HG03565 (cell line): ENCODE measurements around the gene FHIT.

Experiments used
- ATAC-seq: cut with Tn5 transposase; IDR thresholded peaks from one replicate; pipeline ENCODE4 v1.9.1; 2021; ENCODE audit warnings: mild to moderate bottlenecking, moderate library complexity; ENCODE audit not compliant: unreplicated experiment

FHIT gene

GRCh38 chr3:59731943-59732342 lies 1519.3 kb downstream of the FHIT start:
- no peak for ATAC-seq

DNA sequence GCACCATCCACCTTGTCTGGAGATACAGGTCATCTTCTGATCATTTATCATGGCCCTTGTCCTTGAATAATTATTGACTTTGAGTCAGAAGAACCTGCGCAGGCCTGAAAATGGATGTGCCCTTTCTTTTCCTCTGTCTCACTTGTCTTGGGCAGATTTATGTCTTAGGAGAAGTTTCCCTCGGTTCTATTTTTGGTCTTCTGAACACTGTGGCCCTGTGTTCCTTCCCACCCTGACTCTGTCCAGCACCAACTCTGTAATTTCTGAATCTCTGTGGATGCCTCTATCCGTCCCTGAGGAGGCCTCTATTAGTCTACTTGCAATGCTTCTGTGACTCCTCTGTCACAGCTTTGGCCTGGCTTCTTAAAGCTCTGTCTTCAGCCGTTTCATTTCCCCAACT lies 1520.7 kb downstream of the FHIT start:
- ATAC-seq: no peak

DNA sequence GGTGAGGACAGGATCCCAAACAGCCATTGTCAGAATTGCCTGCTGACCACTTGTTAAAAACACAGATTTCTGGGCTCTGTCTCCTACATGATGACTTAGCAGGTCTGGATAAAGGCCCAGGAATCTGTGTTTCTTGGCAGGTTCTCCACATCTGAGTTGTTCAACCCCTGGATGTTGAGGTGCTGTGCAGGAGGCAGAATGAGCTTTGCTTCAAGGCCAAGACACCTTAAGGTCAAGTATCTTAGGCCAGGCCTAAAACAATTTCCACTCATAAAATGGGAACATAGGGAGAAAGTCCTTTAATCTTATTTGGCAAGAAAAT lies 1522.7 kb downstream of the FHIT start:
- no peak for ATAC-seq

DNA sequence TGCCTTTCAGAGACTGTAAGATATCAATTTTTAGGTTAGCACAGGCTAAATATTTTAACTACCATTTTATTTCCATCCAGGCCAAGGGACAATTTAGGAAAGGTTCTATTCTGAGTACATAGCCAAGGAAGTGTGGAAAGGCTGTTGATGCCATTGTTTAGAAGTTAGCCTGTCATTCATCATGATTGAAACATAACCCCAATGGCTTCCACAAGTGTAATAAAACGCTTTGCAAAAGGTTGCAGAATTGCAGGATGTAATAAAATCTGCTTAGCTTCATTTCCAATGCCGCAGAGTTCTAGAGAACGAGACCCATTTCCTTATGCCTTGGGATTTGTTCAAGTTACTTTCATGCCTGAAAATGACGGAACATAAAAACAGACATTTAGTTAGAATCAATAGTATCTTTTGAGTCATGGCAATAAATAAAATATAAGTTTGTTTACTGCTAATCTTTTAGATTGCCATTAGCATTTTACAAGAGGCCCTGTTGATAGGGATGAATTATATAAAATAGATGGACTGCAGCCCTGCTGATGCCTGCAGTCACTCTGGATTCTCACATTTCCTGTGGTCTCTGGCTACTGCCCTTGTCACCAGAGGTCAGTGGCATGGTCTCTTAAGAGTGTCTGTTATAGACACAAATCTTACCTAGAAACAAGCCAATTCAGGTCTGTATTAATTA lies 1523.2 kb downstream of the FHIT start:
- no peak for ATAC-seq

DNA sequence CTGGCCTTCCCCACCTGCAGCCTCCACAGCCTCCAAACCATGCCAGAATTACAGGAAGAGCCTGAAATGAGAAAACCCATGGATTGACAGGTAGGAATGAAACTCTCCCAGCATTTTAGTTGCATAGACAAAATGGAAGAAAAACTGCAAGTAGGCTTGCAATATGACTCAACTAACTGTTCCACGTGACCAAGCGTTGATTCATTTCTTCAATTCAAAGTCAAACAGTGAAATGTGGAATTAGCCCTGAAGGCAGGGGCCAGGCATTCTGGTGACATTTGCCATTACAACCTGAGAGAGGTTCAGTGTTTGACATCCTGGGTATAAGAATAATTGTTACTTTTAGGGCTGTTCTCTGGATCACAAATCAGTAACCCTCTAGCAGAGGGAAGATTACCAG lies 1525.0 kb downstream of the FHIT start:
- no peak for ATAC-seq

DNA sequence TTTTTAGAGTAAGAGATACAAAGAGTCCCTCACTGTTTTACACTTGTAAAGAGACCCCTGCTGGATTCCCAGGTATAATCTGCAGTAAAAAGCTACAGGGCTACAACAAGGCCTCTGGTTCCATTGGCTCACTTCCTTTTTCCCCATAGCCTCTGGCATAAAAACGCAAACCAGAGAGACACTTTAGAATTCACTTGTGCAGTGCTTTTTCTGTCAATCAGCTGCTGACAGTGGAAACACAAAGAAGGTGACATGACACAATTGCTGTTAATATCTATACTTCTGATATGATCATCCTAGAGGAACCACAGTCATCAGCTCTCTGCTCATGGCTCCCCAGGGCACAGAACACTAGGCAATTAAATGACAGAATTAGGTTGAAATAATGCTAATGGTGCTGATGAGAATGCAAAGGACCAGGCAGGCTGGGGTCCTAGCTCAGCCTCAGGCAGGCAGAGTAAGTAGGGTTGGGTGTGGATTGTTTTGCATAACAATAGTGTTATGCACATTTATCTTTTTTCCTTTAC lies 1533.5 kb downstream of the FHIT start:
- no peak for ATAC-seq

DNA sequence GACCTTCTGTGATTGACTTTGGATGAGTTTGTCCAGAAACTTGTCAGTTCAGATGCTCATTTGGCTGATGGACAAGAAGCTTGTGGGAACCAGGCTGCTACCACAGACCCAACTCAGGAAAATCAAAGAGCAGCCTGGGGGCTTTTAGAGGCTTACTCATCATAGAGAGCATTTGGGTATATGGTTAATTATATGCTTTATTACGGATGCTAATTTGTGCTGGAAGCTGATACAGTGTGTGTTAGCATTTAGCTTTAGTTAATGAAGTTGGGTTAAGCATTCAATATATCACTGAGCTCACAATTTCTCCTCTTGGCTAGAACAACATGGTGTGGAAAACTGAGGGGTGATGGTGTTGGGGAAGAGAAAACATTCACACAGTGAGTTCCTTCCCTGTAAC lies 1537.2 kb downstream of the FHIT start:
- no peak for ATAC-seq

DNA sequence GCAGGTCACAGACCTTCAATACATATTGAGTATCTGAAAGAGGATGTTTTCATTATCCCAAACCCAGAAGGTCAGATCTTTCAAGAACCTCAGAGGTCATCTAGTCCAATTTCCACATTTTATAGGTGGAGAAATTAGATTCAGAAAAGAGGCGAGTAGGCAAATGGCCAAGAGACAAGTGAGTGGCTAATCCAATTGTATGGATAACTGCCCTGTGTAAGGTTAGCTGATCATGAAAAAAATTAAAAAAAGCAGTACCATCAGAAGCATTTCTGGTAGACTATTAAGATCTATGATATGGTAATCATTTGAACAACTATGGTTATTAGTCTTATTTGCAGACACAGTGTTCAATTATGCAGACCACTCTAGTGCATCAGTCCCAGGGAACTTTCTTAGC lies 1540.7 kb downstream of the FHIT start:
- ATAC-seq: no peak

DNA sequence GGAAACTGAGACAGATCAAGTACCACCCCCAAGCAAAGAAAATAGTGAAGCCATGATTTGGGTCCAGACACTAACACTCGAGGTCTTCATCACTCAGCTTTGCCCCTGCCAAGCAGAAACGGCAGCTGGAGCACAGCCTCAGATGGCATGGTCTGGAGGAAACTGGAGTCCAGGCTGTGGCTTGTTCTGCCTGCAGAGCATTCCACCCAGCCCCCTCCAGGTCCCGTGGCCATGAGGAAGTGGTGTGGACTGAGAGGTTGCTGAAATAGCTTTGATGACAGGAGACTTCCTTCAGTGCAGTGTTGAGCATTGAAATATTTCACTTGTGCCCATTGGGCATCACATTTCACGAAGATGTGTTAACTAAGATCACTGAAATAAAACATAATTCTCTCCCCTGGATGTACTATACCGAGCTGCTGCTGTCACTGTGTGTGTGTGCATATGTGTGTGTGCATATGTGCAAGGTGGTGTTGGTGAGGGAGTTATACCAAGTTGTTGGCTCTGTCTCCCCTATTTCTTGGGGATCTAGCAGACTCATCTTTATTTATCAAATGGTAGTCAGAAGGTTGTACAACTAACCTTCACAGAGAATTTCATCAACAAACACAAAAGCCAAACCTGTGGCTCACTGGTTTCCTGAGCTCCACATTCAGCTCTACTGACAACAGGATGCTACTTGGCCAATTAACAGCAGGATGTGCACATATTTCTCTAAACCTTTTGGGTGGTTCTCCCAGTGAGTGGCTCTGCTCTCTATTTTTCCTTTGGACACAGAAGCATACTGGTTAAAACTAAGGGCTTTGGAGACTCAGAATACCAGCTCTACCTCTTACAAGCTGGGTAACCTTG lies 1541.3 kb downstream of the FHIT start:
- no peak for ATAC-seq

DNA sequence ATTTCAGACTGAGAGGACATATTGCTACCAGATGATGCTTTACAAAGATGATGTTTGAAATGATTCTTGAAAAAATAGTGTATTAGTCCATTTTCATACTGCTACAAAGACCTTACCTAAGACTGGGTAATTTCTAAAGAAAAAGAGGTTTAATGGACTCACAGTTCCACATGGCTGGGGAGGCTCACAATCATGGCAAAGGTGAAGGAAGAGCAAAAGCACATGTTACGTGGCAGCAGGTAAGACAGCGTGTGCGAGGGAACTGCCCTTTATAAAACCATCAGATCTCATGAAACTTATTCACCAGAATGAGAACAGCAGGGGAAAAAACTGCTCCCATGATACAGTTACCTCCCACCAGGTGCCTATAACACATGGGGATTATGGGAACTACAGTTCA lies 1543.0 kb downstream of the FHIT start:
- ATAC-seq: no peak

- no peak for ATAC-seq
Observed at GRCh38 chr3:59704292-59704691, 1547.0 kb downstream of the FHIT start.

DNA sequence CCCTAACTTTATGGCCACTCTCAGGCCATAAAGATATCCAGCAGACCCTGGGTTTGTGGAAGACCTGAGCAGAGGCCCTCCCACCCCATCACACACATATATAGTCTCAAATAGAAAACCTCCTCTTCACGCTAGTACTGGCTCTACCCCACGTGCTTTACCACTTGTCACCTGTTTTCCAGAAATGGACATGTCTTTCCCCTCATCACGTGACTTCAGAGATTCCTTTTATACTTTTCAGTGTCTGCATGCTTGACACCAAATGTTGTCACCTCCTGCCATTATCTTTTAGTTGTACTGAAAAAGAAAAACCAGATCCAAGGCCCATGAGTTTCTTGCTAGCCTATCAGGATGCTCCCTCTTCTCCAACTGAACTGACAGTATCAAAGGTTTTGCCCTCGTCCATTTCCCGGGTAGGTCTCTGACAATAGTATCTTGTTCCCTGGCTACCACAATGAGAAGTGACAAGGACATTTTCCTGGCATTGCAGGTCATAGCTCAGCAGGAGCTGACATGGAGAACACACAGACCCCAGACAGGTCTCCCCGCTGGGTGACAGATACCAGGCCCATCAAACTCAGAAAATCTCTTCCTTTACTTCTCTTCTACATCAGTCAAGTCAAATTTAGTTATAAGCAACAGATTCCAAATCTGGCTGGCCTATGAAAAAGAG lies 1551.5 kb downstream of the FHIT start:
- no peak for ATAC-seq
